Stomach (tissue), 9 donors: ENCODE data around the gene ZBTB44. TPM values are rescaled to one million over a fixed set of nuclear protein-coding genes. Genes with fewer than 3 reads are reported as not detected.
A peak's percentile ranks its signal among the peaks of the same experiment; 100 is the strongest.

Experiments
- DNase-seq, 2 donors: peaks; one replicate each; pipeline versions ENCODE4 v3.0.0 to v3.0.0-alpha.2; 2013 to 2019
- H3K27ac ChIP-seq, 5 donors: fragments of 200-600 bp in 4 of 5; sonication (generic) in 4 of 5; one replicate each; pipeline ENCODE4 v1.5.1; 2013 to 2019; ENCODE audit warnings: mild to moderate bottlenecking in 1 of 5, moderate library complexity in 1 of 5
- H3K27me3 ChIP-seq, 3 donors: fragments of 200-600 bp; sonication (generic); one replicate each; pipeline ENCODE4 v1.5.1; 2017 to 2019; ENCODE audit warnings: mixed run types in 1 of 3
- H3K36me3 ChIP-seq, 4 donors: fragments of 200-600 bp; sonication (generic); 1 replicate in 3 of 4; 2 replicates in 1 of 4; pipeline ENCODE4 v1.5.1; 2016 to 2019
- H3K4me1 ChIP-seq, 4 donors: fragments of 200-600 bp; sonication (generic); one replicate each; pipeline ENCODE4 v1.5.1; 2016 to 2019
- H3K4me3 ChIP-seq, 4 donors: fragments of 200-600 bp; sonication (generic) in 3 of 4; one replicate each; pipeline ENCODE4 v1.5.1; 2016 to 2019; ENCODE audit warnings: mild to moderate bottlenecking in 1 of 4
- H3K9me3 ChIP-seq, 4 donors: fragments of 200-600 bp; sonication (generic); one replicate each; pipeline ENCODE4 v1.5.1; 2016 to 2019
- CTCF ChIP-seq, 7 experiments: fragments of 450-650 bp in 4 of 7; fragments of 200-600 bp in 3 of 7; sonication (generic) in 3 of 7; IDR thresholded peaks; one replicate each; pipeline ENCODE4 v1.5.1; 2016 to 2019; ENCODE audit warnings: antibody characterized with exemption in 7 of 7, control low read depth in 2 of 7, mild to moderate bottlenecking in 1 of 7
- EP300 ChIP-seq: sonication (generic); formaldehyde crosslinking; IDR thresholded peaks from one replicate; pipeline ENCODE4 v1.6.1; 2017; ENCODE audit warnings: antibody characterized with exemption
- POLR2A ChIP-seq, 4 donors: fragments of 450-650 bp; IDR thresholded peaks; one replicate each; pipeline ENCODE4 v1.6.1; 2016; ENCODE audit warnings: antibody characterized with exemption in 4 of 4, control low read depth in 2 of 4, mild to moderate bottlenecking in 1 of 4, moderate library complexity in 1 of 4
- POLR2AphosphoS5 ChIP-seq, 3 donors: sonication (generic); formaldehyde crosslinking; IDR thresholded peaks; one replicate each; pipeline ENCODE4 v1.6.1; 2016; ENCODE audit warnings: antibody characterized with exemption in 3 of 3
- WGBS, 5 donors: extraction: QIAGEN DNeasy Blood & Tissue Kit in 3 of 5; methylation state at CpG; one replicate each; pipeline versions ENCODE4 v1.1.5 to v1.1.7; 2013 to 2018; 5-methylcytosine and 5-hydroxymethylcytosine counted together
- intact Hi-C: fragments of 100-400 bp; cut with DNase I; formaldehyde crosslinking; loops from one replicate; pipeline ENCODE4 v1.15.1; 2023; ENCODE audit warnings: low total_unique reads
- polyA plus RNA-seq, 3 donors: library from polyadenylated mRNA; stranded (reverse); fragments of 200-250 nt; gene quantifications; one replicate each; pipeline ENCODE4 v1.2.3, GENCODE V29; 2013
- total RNA-seq, 5 donors: library from RNA; depleted of rRNA; stranded (reverse); fragments of >200 nt; gene quantifications; one replicate each; pipeline versions ENCODE4 v1.1.0 to v1.2.3, GENCODE V29; 2014 to 2016
- donor health status: healthy with polysubstance abuse.
- donor health status: Bipolar disorder and iron deficiency.
- donor health status: healthy.

The ZBTB44 gene
- total and polyA plus RNA-seq, 8 donors, result 8.4 to 123 (median 35.9) TPM

GRCh38 chr11:130215531-130216220 is 99.0 kb downstream of the ZBTB44 start:
- no peak overlapping the region for H3K27ac ChIP-seq
- DNase-seq, result peak in 1 of 2 donors; percentile 24
- peaks cover 0 to 8% (median 3%) of the 10 kb centered on the region in 4 donors for H3K36me3 ChIP-seq
- peaks cover 8 to 12% (median 9%) of the 10 kb centered on the region in 4 donors for H3K4me1 ChIP-seq
- no peak overlapping the region for H3K4me3 ChIP-seq
- TF ChIP-seq POLR2AphosphoS5 (IDR thresholded peaks at IDR 0.05) (no peak), POLR2A (IDR thresholded peaks at IDR 0.05) (no peak), CTCF (IDR thresholded peaks at IDR 0.05) (no peak), EP300 (no peak)
- intact Hi-C loops, result loop anchor here (10.0 kb wide), 1 partner anchor 649 kb away; no protein-coding TSS in a partner anchor
- peaks cover 0 to 4% (median 0%) of the 10 kb centered on the region in 3 donors for H3K27me3 ChIP-seq
- 53 to 73% (median 55%) methylated on average over 13 of the region's 13 CpGs for WGBS, 5 donors
- no peaks in the 10 kb centered on the region for H3K9me3 ChIP-seq

- peaks cover 0 to 14% (median 7%) of the 10 kb centered on the region in 4 donors for H3K36me3 ChIP-seq
- TF ChIP-seq EP300 (no peak), CTCF (IDR thresholded peaks at IDR 0.05) (no peak), POLR2A (IDR thresholded peaks at IDR 0.05) (no peak), POLR2AphosphoS5 (IDR thresholded peaks at IDR 0.05) (no peak)
- intact Hi-C loops, result loop anchor here (10.0 kb wide), 1 partner anchor 650 kb away; no protein-coding TSS in a partner anchor
- H3K27me3 ChIP-seq, result peaks cover 0 to 4% (median 0%) of the 10 kb centered on the region in 3 donors
- 75 to 85% (median 81%) methylated on average over 6 of the region's 6 CpGs for WGBS, 5 donors
- no peak overlapping the region for H3K27ac ChIP-seq
- H3K9me3 ChIP-seq, result no peaks in the 10 kb centered on the region
- H3K4me1 ChIP-seq, result peaks cover 8 to 12% (median 9%) of the 10 kb centered on the region in 4 donors
- H3K4me3 ChIP-seq, result no peak overlapping the region
- peak in 1 of 2 donors; percentile 5 for DNase-seq
Measured at GRCh38 chr11:130214861-130215530, 99.7 kb downstream of the ZBTB44 start.

- Histone ChIP-seq H3K9me3 (no peaks in the 10 kb centered on the region), H3K36me3 (peaks cover 0 to 25% (median 17%) of the 10 kb centered on the region in 4 donors), H3K4me3 (no peak overlapping the region), H3K27ac (no peak overlapping the region), H3K4me1 (peaks cover 8 to 12% (median 9%) of the 10 kb centered on the region in 4 donors), H3K27me3 (peaks cover 0 to 4% (median 0%) of the 10 kb centered on the region in 3 donors)
- WGBS, 5 donors, result 92 to 96% (median 95%) methylated on average over 9 of the region's 9 CpGs
- intact Hi-C loops, result loop anchor here (10.0 kb wide), 1 partner anchor 651 kb away; no protein-coding TSS in a partner anchor
- no peak for TF ChIP-seq POLR2A (IDR thresholded peaks at IDR 0.05)
- peak in 1 of 2 donors; percentile 7 for DNase-seq
Measured at GRCh38 chr11:130213979-130214281, 100.8 kb downstream of the ZBTB44 start.

- Histone ChIP-seq H3K4me3 (no peak overlapping the region), H3K9me3 (no peaks in the 10 kb centered on the region), H3K27ac (no peak overlapping the region), H3K4me1 (peaks cover 8 to 13% (median 9%) of the 10 kb centered on the region in 4 donors), H3K27me3 (peaks cover 0 to 4% (median 0%) of the 10 kb centered on the region in 3 donors), H3K36me3 (peaks cover 0 to 31% (median 23%) of the 10 kb centered on the region in 4 donors)
- intact Hi-C loops, result loop anchor here (10.0 kb wide), 1 partner anchor 651 kb away; no protein-coding TSS in a partner anchor
- TF ChIP-seq POLR2AphosphoS5 (IDR thresholded peaks at IDR 0.05) (peak in 1 of 3 donors; percentile 25), CTCF (IDR thresholded peaks at IDR 0.05) (peak in 5 of 7 experiments; percentile 85 to 97 (median 93)), POLR2A (IDR thresholded peaks at IDR 0.05) (no peak), EP300 (no peak)
- DNase-seq, result peak; percentile 74 to 85
- WGBS, 5 donors, result 33 to 39% (median 39%) methylated on average over 25 to 28 of the region's 28 CpGs
Measured at GRCh38 chr11:130213143-130213978, 101.4 kb downstream of the ZBTB44 start.
